Loucy (cell line): ENCODE results near the gene MTSS2.

ENCODE experiments used
- H2AFZ ChIP-seq: fragments of 200-600 bp; sonication (generic); 2 replicates; pipeline ENCODE4 v1.6.0; 2016; ENCODE audit warnings: antibody characterized with exemption, mild to moderate bottlenecking, low read length, moderate library complexity
- H3F3A ChIP-seq: fragments of 200-600 bp; 2 replicates; pipeline ENCODE4 v1.6.0; 2016; ENCODE audit warnings: antibody characterized with exemption, low read depth, mild to moderate bottlenecking
- H3K27me3 ChIP-seq: fragments of 200-600 bp; sonication (generic); 2 replicates; pipeline ENCODE4 v1.6.1; 2014; ENCODE audit warnings: low read length, mild to moderate bottlenecking; ENCODE audit not compliant: insufficient read depth, poor library complexity, severe bottlenecking
- H3K36me3 ChIP-seq: fragments of 200-600 bp; sonication (generic); 2 replicates; pipeline ENCODE4 v1.6.1; 2016; ENCODE audit warnings: low read length; ENCODE audit not compliant: insufficient read depth
- H3K4me1 ChIP-seq: fragments of 200-600 bp; sonication (generic); 2 replicates; pipeline ENCODE4 v1.5.1; 2014; ENCODE audit warnings: low read length, mild to moderate bottlenecking; ENCODE audit not compliant: insufficient read depth, poor library complexity, severe bottlenecking
- H3K4me2 ChIP-seq: fragments of 200-600 bp; sonication (generic); 2 replicates; pipeline ENCODE4 v1.6.0; 2014; ENCODE audit warnings: antibody characterized with exemption, low read length, low read depth, mild to moderate bottlenecking; ENCODE audit not compliant: poor library complexity, severe bottlenecking
- H3K4me3 ChIP-seq: fragments of 200-600 bp; sonication (generic); 2 replicates; pipeline ENCODE4 v1.5.1; 2014; ENCODE audit warnings: low read length, mild to moderate bottlenecking, mixed read lengths; ENCODE audit not compliant: poor library complexity, severe bottlenecking
- H3K79me2 ChIP-seq: fragments of 200-600 bp; sonication (generic); 2 replicates; pipeline ENCODE4 v1.6.1; 2014; ENCODE audit warnings: low read length; ENCODE audit not compliant: insufficient read depth
- H3K9ac ChIP-seq: fragments of 200-600 bp; sonication (generic); 2 replicates; pipeline ENCODE4 v1.6.0; 2014; ENCODE audit warnings: mild to moderate bottlenecking, low read depth, low read length, moderate library complexity; ENCODE audit not compliant: poor library complexity, severe bottlenecking
- H3K9me2 ChIP-seq: fragments of 200-600 bp; sonication (generic); replicated peaks from 2 replicates; pipeline ENCODE4 v1.6.1; 2016; ENCODE audit warnings: low read depth, low read length, mixed read lengths
- H3K9me3 ChIP-seq: fragments of 200-600 bp; sonication (generic); 2 replicates; pipeline ENCODE4 v1.6.1; 2014; ENCODE audit warnings: mild to moderate bottlenecking, antibody characterized with exemption, low read length, low read depth; ENCODE audit not compliant: insufficient read depth
- H4K20me1 ChIP-seq: fragments of 200-600 bp; sonication (generic); 2 replicates; pipeline ENCODE4 v1.6.0; 2014; ENCODE audit warnings: antibody characterized with exemption, low read length, mild to moderate bottlenecking; ENCODE audit not compliant: insufficient read depth, poor library complexity, severe bottlenecking
- EZH2phosphoT487 ChIP-seq: fragments of 200-600 bp; IDR thresholded peaks from 2 replicates; pipeline ENCODE4 v1.6.1; 2018; ENCODE audit warnings: antibody characterized with exemption, mild to moderate bottlenecking, moderate library complexity, borderline replicate concordance
- TF ChIP-seq, protein P1 (sequence below): fragments of 200-600 bp; sonication (generic); conservative IDR thresholded peaks from 2 replicates; pipeline ENCODE4 v1.5.1; 2014; ENCODE audit warnings: mild to moderate bottlenecking, antibody characterized with exemption, low read length

MTSS2 gene

DNA sequence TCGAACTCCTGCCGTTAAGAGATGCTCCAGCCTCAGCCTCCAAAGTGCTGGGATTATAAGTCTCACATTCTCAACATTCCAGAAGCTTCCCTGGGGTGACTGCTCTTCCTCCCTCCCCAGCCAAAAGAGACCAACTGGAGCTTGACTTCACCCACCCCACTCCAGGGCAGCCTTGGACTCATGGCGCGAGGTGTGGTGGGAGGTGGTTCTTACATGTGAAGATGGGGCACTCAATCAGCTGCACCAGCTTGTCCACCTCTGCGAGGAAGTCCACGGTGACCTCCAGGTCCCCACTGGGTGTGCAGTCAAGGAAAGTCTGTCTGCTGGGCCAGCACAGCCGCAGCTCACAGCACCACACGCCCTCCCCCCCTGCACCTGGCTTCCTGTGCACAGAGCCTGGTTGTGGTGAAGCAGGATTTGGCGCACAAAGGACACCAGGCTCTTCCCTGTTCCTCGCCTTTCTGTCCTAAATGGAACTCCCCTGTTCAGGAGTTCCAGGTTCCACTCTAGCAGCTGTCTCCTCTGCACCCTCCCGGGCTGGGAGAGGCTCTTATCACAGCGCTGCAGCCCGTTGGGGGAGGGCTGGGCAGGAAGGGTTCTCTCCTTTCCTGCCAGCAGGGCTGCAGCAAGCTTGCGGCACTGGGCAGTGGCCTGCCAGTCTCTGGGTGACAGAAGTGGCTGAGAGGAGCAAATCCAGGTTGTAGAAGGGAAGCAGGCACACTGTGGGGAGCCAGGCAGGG lies 9.6 kb upstream of the MTSS2 start:
- Histone ChIP-seq H3K9me3 (no peaks in the 10 kb centered on the region), H3F3A (no peaks in the 10 kb centered on the region), H2AFZ (peak overlapping the region; percentile 52; the same call in 1 of the 2 replicates), H3K9me2 (no peaks in the 10 kb centered on the region), H3K9ac (peak overlapping the region; percentile 74), H3K4me3 (peak overlapping the region; percentile 61), H3K36me3 (peaks cover 3% of the 10 kb centered on the region; the same call in 1 of the 2 replicates), H3K4me2 (peak overlapping the region; percentile 68), H3K79me2 (0 out of 2 replicates have a peak, but pooled peaks cover 4% of the 10 kb centered on the region), H3K4me1 (peaks cover 59% of the 10 kb centered on the region), H3K27me3 (no peaks in the 10 kb centered on the region), H4K20me1 (no peaks in the 10 kb centered on the region)
- TF ChIP-seq, protein P1, sequence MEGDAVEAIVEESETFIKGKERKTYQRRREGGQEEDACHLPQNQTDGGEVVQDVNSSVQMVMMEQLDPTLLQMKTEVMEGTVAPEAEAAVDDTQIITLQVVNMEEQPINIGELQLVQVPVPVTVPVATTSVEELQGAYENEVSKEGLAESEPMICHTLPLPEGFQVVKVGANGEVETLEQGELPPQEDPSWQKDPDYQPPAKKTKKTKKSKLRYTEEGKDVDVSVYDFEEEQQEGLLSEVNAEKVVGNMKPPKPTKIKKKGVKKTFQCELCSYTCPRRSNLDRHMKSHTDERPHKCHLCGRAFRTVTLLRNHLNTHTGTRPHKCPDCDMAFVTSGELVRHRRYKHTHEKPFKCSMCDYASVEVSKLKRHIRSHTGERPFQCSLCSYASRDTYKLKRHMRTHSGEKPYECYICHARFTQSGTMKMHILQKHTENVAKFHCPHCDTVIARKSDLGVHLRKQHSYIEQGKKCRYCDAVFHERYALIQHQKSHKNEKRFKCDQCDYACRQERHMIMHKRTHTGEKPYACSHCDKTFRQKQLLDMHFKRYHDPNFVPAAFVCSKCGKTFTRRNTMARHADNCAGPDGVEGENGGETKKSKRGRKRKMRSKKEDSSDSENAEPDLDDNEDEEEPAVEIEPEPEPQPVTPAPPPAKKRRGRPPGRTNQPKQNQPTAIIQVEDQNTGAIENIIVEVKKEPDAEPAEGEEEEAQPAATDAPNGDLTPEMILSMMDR: peak; percentile 28; the same call in 1 of the 2 replicates
- no peak for TF ChIP-seq EZH2phosphoT487

DNA sequence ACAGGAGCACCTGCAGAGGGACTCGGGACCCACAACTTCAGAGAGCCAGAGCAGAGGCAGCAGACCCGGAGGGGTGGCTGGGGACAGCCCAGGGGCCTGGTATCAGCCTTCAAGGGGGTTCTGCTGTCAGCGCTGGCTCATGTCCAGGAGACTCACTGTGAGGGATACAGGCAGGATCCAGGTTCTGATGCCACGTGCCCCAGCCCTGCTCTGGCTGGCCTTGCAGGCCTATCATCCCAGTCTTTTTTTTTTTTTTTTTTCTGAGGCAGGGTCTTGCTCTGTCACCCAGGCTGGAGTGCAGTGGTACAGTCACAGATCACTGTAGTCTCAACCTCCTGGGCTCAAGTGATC lies 9.0 kb upstream of the MTSS2 start:
- TF ChIP-seq, protein P1: no peak
- TF ChIP-seq EZH2phosphoT487: no peak
- Histone ChIP-seq H3F3A (no peaks in the 10 kb centered on the region), H3K9ac (peak overlapping the region; percentile 74), H3K36me3 (peaks cover 3% of the 10 kb centered on the region; the same call in 1 of the 2 replicates), H3K79me2 (0 out of 2 replicates have a peak, but pooled peaks cover 4% of the 10 kb centered on the region), H3K27me3 (no peaks in the 10 kb centered on the region), H3K4me2 (peak overlapping the region; percentile 68), H3K9me2 (no peaks in the 10 kb centered on the region), H2AFZ (no peak overlapping the region), H3K4me1 (peaks cover 54% of the 10 kb centered on the region), H3K4me3 (peak overlapping the region; percentile 61), H3K9me3 (no peaks in the 10 kb centered on the region), H4K20me1 (no peaks in the 10 kb centered on the region)

DNA sequence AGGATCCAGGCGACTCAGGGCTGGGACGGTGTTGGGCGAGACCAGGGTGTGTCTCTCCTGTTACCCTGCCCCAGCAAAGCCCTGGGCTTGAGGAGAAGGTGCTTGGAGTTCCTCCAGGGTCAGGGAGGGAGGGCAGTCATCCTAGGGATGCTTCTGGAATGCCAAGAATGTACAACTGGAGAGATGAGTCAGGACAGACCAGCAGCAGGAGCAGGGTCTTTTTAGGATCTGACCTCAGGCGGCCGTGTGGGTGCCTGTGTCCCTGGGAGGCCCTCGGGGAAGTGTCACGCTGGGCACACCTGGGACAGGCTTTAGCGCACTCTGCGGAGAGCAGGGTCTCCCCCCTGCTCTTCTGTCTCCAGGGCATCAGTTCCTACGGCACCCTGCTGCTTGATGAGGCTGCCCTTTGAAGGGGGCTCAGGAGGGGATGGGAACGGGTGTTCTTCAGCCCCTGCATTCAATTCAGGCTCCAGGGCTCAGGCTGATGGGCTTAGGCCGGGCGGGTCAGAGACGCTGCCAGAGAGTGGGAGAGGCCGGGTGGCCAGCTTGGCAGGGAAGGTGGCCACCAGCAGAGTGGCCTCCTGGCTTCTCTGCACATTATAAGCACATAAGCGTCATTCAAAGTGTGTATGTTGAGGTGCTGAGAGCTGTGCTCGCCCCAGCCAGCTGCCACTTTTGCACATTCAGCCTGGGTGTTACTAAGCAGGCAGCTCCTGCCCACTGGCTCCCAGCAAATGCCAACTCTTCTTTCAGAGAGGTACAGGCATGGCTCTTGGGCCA lies 8.4 kb upstream of the MTSS2 start:
- Histone ChIP-seq H3K27me3 (no peaks in the 10 kb centered on the region), H4K20me1 (no peaks in the 10 kb centered on the region), H3K9ac (peak overlapping the region; percentile 74), H3K79me2 (0 out of 2 replicates have a peak, but pooled peaks cover 4% of the 10 kb centered on the region), H3K36me3 (peaks cover 3% of the 10 kb centered on the region; the same call in 1 of the 2 replicates), H2AFZ (no peak overlapping the region), H3K9me2 (no peaks in the 10 kb centered on the region), H3K9me3 (no peaks in the 10 kb centered on the region), H3K4me1 (peaks cover 49% of the 10 kb centered on the region), H3K4me2 (peak overlapping the region; percentile 68), H3K4me3 (no peak overlapping the region), H3F3A (no peaks in the 10 kb centered on the region)
- TF ChIP-seq, protein P1: no peak
- no peak for TF ChIP-seq EZH2phosphoT487
